HPDE6-E6E7 (cell line): Measurements from ENCODE around the gene NFATC3.
A peak's percentile ranks its signal among the peaks of the same experiment; 100 is the strongest.

Source experiments
- DNase-seq: peaks from one replicate; pipeline ENCODE4 v3.0.0; 2011; ENCODE audit warnings: missing footprints; ENCODE audit errors: extremely low spot score

Gene NFATC3

DNA sequence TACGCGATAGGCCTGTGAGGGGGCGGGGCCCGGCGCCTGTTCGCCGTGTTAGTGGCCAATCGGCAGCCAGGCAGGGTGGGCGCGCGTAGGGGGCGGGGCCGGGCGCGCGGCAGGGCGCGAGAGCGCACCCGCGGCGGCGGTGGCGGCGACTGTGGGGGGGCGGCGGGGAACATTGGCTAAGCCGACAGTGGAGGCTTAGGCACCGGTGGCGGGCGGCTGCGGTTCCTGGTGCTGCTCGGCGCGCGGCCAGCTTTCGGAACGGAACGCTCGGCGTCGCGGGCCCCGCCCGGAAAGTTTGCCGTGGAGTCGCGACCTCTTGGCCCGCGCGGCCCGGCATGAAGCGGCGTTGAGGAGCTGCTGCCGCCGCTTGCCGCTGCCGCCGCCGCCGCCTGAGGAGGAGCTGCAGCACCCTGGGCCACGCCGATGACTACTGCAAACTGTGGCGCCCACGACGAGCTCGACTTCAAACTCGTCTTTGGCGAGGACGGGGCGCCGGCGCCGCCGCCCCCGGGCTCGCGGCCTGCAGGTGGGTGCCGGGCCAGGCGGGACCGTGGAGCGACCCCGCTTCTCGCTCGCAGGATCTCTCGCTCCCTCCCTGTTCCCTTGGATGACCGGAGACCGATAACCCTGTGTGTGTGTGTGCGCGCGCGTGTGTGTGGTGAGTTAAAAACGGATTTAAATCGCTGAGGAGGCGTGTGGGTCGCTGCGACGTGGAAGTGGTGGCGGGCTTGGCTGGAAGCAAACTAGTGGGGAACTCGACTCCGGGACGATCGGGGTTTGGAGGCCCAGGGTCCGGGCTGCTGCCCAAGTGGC lies at the start of gene NFATC3:
Gene NFATC3, plus strand, starts transcription at position 112 of the 813 bp plus-strand sequence. Its CDS starts 312 bp downstream, at position 424.
- DNase-seq: peak; percentile 97

DNA sequence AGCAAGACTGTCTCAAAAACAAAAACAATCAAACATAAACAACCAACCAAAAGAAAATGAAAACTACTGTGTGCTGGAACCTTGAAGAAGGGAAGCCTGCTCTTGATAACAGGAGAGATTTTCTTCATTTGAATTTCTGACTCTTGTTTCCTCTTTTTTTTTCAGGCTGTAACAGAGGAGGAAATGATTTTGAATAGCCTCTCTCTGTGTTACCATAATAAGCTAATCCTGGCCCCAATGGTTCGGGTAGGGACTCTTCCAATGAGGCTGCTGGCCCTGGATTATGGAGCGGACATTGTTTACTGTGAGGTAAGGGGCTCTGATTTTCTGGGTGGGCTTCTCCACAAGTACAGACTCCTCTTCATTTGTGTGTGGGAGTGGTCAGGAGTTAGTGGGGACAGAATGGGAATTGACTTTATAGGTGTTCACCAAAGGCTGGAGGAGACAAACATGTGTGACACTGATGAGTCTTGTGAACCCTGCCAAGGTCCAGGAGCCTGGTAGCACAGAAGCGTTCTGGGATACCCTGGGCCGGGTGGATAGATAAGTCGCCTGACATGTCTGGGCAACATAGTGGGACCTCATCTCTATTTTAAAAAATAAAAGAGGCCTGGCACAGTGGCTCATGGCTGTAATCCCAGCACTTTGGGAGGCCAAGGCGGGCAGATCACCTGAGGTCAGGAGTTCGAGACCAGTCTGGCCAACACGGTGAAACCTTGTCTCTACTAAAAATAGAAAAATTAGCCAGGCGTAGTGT lies 47.2 kb upstream of the NFATC3 start:
- no peak for DNase-seq

DNA sequence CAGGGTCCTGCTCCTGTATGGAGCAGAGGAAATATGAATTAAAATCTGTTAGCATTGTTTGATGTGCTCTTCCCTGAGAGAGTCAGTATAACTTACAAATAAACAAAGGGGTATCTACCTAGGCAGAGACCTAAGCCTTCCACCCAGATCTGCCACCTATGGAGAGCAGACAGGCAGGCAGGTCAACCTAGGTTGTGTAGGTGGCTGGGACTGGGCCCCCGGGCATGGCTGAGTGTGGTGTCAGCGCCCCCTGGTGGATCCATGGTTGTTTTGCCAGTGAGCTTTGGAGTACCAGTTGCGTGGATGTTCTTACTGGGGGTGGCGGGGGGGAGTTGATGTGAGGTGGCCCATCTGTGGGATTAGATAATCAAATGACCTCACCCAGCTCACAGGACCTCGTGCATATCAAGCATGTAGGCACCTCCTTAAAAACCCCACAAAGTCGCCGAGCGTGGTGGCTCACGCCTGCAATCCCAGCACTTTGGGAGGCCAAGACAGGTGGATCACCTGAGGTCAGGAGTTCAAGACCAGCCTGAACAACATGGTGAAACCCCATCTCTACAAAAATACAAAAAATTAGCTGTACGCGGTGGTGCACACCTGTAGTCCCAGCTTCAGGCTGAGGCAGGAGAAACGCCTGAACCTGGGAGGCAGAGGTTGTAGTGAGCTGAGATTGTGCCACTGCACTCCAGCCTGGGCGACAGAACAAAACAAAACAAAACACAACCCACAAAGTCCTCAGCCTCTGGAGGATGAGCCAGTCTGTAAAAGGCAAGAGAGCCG lies 44.5 kb upstream of the NFATC3 start:
- DNase-seq: peak; percentile 87

DNA sequence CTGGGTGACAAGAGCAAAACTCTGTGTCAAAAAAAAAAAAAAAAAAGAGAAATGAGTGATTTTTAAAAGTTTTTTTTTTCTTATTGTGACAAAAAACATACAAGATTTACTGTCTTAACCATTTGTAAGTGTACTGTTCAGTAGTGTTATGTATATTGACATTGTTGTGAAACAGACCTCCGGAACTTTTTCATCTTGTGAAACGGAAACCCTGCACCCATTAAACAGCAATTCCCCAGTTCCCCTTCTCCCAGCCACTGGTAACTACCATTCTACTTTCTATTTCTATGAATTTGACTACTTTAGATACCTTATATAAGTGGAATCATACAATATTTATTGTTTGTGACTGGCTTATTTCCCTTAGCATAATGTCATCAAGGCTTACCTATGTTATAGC lies 43.4 kb upstream of the NFATC3 start:
- no peak for DNase-seq

DNA sequence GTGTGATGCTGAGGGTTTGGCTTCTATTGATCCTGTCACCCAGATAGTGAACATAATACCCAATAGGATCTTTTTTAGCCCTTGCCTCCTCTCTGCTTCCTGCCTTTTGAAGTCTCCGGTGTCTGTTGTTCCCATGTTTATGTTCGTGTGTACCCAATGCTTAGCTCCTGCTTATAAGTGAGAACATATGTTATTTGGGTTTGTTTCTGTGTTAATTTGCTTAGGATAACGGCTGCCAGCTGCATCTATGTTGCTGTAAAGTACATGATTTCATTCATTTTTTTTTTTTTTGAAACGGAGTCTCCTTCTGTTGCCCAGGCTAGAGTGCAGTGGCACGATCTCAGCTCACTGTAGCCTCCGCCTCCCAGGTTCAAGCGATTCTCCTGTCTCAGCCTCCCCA lies 39.1 kb upstream of the NFATC3 start:
- DNase-seq: no peak

DNA sequence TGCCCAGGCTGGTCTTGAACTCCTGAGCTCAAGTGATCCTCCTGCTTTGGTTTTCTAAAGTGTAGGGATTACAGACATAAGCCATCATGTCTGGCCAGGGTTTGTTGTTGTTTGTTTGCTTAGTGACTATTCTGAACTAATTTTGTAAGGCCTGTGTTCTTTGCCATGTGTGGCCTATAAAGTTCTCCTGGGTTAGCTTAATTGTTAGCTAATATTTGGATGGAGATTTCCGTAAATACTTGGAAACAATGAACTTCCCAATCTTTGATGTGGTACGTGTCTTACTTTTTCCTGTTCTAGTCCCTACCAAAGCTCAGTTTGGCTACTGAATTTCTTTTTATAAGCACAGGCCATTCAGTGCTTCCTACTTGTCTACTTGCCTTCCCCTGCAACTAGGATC lies 37.2 kb upstream of the NFATC3 start:
- no peak for DNase-seq

DNA sequence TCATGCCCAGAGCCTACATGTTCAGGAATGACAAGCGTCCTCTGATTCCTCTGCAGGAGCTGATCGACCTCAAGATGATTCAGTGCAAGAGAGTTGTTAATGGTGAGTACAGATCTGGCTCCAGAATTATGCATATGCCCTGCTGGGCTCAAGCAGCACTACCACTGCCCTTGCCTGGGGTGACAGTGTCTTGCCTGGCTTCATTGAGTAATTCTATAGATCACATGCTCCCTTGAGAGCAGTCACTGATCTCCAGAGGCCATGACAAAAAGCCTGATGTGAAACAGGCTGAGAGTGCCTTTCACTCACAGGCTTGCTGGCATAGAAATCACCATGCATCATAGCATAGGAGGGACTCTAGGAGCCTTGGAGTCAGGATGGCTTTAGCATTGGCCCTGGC lies 35.7 kb upstream of the NFATC3 start:
- no peak for DNase-seq

DNA sequence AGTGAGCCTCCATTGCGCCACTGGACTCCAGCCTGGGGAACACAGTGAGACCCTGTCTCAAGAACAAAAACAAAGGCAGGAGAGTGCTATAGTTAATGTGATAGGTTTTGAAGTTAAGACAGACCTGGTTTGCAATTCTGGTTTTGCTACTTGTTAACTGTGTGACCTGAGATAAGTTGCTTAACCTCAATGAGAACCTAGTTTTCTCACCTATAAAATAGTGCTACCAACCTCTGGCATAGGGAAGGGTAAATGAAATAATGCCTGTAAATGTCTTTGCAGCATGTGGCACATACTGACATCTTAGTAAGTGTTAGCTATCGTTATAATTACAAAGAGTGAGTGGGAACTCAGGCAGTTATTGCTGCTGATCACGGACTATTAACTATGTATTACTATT lies 29.8 kb upstream of the NFATC3 start:
- DNase-seq: no peak

DNA sequence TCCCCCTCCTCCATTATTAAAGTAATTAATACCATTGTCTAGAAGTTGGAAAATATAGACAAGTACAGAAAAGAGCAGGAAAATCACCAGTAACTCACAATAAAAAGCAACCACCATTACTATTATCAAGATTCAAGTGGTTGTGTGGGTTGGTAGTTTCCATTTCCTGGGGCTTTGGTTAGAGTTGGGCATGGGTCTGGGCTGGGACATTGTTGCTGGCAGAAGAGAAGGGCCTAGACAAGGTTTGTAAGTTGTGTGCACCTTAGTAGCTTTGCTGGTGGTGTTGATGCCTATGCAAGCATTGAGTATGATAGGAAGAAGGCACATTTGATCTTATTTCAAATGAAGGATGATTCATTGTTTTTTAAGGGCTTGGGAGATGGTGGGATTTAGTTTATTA lies 25.4 kb upstream of the NFATC3 start:
- no peak for DNase-seq

DNA sequence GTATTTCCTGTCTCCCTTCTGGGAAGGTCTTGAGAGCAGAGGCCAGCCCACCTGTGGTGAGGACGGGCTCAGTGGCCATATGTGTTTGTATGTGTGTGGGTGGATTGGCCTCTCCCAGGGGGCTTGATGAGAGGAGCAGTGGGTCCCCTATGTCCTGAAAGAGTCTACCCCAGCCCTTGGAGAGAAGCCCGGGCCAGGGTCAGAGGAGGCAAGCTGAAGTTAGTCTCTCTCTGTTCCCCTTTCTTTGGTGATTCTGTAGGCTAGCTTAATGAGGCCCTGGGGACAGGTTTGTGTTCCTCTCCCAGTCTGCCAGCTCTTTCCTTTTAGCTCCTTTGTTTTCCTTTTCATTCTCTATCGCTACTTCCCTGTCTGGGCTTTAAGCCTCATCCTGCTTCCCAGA lies 23.8 kb upstream of the NFATC3 start:
- DNase-seq: no peak

DNA sequence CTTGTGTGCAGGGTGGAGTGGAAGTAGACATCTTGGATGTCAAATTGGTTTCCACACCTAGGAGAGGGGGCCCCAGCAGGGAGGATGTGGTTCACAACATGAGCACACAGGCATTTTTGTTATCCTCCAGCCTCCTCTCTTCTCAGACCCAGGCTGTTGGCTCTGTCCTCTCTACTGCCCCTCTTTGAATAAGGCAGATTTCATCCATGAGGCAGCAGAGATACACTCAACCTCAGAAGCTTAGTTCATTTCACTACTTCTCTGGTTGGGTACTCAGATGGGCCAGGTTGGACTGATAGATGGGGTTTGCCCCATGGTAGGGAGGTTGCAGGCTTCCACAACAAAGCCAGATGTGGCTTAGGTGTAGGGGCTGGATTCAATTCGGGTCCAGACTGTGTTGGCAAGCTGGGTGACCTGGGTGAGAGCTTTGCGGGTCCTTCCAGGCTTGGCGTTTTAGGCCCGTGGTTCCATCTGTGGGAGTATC lies 22.2 kb upstream of the NFATC3 start:
- DNase-seq: no peak

DNA sequence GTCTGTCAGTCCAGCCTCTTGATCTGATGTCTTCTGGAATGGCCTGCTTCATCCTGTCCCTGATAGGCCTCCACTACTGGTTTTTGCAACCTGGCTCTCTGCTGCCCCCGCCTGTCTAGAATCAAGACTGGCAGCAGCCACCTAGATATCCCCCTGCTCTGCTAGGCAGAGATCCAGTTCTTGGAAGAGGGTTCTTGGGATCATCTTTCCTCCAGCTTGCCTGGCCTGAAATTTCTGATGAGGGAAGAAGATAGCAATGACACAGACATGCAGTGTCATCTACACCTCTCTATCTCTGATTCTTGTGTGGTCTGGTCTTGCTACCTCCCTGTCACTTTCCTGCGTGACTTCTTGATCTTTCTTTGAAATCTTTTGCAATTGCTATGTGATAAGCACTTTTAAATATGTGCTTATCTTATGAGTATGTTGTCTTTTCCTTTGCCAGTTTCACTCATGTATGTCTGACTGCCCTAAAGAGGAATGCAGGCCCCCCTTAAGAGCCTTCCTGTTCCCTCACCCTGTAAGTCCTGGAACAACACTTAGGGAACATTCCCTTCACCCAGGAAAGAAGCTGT lies 20.3 kb upstream of the NFATC3 start:
- peak; percentile 86 for DNase-seq

DNA sequence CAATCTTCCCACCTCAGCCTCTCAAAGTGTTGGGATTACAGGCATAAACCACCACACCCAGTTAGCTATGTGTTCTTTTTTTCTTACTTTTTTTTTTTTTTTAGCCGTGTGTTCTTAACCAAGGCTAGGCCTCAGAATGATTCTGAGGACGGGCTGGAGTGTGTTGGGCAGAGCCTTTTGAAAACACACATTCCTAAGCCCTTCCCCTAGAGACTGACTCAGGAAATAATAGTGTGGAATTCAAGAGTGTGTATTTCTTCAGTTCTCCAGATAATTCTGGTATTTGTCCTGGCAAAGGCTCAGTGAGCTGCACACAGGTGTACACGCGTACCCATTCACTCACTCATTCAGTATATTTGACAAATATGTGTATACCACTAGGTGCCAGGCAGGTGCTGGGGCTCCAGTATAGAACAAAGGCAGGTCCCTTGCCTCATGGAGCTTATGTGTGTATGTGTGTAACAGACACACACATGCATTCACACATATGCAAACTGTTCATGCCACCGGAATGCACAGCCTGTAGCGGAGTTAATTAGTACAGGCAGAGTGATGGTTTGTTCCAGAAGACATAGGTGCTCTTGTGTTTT lies 19.4 kb upstream of the NFATC3 start:
- no peak for DNase-seq

DNA sequence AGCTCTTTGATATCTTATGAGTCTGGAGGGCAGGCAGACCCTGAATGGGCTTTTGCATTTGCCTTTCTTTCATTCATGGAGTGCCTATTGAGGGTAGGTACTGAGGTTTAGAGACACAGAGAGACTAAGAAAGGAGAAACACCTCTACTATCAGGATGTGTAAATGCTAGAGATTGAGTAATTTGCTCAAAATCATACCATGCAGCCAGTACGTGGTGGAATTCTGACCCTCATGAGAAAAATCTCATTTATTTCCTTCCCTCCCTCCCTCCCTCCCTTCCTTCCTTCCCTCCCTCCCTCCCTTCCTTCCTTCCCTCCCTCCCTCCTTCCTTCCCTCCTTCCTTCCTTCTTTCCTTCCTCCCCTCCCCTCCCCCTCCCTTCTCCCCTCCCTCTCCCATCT lies 18.4 kb upstream of the NFATC3 start:
- no peak for DNase-seq

DNA sequence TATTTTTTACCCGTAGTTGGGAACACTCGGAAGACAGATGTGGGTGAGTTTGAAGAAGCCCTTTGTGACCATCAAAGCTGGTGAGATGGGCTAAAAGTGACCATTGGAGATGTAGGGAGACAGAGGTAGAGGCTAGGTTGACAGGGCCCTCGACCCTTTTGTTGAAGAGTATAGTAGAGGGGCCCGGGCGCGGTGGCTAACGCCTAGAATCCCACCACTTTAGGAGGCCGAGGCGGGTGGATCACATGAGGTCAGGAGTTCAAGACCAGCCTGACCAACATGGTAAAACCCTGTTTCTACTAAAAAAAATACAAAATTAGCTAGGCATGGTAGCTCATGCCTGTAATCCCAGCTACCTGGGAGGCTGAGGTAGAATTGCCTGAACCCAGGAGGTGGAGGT lies 16.2 kb upstream of the NFATC3 start:
- no peak for DNase-seq

DNA sequence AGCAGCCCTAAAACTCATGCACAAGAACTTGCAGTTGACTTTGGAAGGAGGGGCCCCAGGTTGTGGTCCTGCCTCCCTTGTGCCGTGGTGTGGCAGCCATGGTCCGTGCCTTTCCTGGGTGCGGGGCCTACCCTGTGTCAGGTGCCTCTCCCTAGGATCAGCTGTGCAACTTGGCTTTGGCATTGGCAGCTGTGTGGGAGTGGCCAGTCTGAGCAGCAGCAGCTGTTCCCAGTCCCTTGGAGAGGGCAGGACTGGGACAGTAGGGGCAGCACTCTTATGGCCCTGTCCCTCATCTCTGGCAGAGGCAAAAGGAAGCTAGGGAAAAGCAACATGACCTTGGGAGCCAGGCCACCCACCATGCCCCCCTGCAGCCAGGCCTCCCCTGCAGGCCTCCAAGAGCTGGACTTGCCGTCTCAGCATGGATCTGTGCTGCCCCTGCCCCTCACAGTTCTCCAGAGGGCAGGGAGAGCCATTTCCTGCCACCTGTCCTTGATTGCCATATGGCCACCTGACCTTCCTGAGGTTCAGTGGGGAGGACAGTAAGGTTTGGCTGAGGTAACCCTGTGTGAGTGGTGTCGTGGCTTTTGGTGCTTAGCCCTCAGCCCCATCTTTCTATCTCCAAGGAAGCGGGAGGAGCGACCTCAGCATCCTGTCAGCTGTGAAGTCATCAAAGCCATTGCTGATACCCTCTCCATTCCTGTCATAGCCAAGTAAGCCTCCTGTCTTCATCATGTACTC lies 15.5 kb upstream of the NFATC3 start:
- no peak for DNase-seq

DNA sequence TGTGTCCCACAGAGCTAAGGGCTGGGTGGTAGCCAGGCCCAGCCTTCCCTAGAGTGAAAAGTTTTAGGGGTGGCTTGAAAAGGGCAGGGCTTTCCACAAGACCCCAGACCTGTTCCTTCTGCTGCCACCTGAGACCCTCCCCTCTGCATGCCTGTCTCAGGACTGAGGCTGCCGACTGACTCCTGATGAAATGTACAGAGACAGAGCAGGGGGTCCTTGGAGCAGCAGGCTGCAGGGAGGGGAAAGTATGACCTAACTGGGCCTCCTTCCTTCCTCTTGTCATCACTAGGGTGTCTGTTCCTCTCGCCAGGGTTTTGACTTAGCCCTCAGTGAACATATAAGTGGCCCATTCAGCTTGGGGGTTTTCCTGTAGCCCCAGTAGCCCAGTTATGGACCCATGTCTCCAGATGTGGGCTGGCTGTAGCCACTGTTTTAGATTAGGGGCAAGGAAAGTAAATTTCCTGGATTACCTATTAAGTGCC lies 14.9 kb upstream of the NFATC3 start:
- no peak for DNase-seq

DNA sequence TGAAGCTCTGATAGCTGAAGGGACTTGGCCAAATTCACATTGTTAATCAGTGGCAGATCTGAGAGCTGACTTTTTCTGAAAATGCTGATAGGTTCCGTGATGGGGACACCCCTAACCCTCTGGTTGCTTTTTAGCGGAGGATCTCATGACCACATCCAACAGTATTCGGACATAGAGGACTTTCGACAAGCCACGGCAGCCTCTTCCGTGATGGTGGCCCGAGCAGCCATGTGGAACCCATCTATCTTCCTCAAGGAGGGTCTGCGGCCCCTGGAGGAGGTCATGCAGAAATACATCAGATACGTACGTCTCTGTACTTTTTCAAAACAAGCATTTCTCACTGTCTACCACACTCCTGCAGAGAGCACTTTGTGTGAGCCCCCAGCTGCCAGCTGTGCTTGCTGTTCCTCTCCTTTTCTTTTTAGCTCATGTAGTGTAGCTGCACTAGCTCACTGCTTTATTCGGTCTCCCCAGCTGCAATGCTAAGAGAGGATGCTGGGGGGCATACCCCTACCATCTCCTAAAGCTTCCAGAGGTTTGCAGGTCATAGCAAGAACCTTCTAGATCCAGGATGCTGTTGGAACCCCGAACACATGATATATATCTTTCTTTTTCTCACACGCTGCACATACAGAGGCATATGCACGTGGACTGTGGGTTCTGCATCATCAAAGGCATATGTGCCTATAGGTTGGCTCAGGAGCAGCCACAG lies 14.2 kb upstream of the NFATC3 start:
- DNase-seq: no peak

DNA sequence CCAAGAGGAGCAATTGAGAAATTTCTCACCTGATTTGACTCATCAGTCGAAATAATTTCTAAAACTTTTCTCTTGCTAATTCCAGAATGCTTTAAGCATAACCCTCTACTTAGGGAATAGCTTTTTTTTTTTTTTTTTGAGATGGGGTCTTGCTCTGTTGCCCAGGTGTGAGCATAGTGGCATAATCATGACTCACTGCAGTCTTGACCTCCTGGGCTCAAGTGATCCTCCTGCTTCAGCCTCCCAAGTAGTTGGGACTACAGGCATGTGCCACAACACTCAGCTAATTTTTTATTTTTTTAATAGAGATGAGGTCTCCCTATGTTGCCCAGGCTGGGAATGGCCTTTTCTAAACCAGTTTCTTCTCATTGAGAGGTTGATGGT lies 13.7 kb upstream of the NFATC3 start:
- no peak for DNase-seq
